Endothelial cell of umbilical vein (primary cell): ENCODE data around the gene IGSF9. TPM values are rescaled to one million over a fixed set of nuclear protein-coding genes. Genes with fewer than 3 reads are reported as not detected.

Experiments used
- BruUV-seq: library from RNA; stranded (reverse); fragments of 400-500 nt; replicated peaks from 2 replicates; lab custom pipeline; 2021; lab: Mats Ljungman, UMichigan
- CTCF ChIA-PET: fragments of 300-600, 350-600 bp; sonication (Branson Sonifier 250); formaldehyde crosslinking; loops from one replicate; lab custom pipeline; 2021; ENCODE audit warnings: antibody characterized with exemption, inconsistent platforms; lab: Charles Lee
- POLR2A ChIA-PET: fragments of 300-600, 350-600 bp; sonication (Branson Sonifier 250); formaldehyde crosslinking; loops from one replicate; lab custom pipeline; 2021; ENCODE audit warnings: antibody characterized with exemption, inconsistent platforms; lab: Charles Lee
- DNase-seq: peaks from one replicate; pipeline ENCODE4 v3.0.0-alpha.2; 2011; ENCODE audit warnings: low read depth, low spot score
- FAIRE-seq: peaks from 2 replicates; lab custom pipeline; 2011; peaks lifted over from hg19 to GRCh38; lab: Jason Lieb, UNC
- H2AFZ ChIP-seq: 2 replicates; pipeline ENCODE4 v1.6.0; 2012; ENCODE audit warnings: low read depth, low read length, control low read depth, inconsistent platforms
- H3K27ac ChIP-seq: 2 replicates; pipeline ENCODE4 v1.5.1; 2011; ENCODE audit warnings: low read depth, mild to moderate bottlenecking, control low read depth, low read length, moderate library complexity; ENCODE audit not compliant: insufficient read depth
- H3K27me3 ChIP-seq, 2 experiments: 2 replicates each; pipeline versions ENCODE4 v1.6.0 to v1.6.1; 2011; ENCODE audit warnings: low read length in 2 of 2, mixed read lengths in 1 of 2; ENCODE audit not compliant: control insufficient read depth in 2 of 2, insufficient read depth in 2 of 2
- H3K36me3 ChIP-seq, 2 experiments: 2 replicates in 1 of 2; 3 replicates in 1 of 2; pipeline ENCODE4 v1.5.1; 2011; ENCODE audit warnings: low read length in 2 of 2, mild to moderate bottlenecking in 1 of 2, moderate library complexity in 1 of 2; ENCODE audit not compliant: control insufficient read depth in 2 of 2, insufficient read depth in 2 of 2; ENCODE audit errors: extremely low read depth in 1 of 2
- H3K4me1 ChIP-seq: 3 replicates; pipeline ENCODE4 v1.5.1; 2011; ENCODE audit warnings: mild to moderate bottlenecking, low read length; ENCODE audit not compliant: control insufficient read depth, insufficient read depth; ENCODE audit errors: extremely low read depth
- H3K4me2 ChIP-seq: 2 replicates; pipeline ENCODE4 v1.6.1; 2011; ENCODE audit warnings: low read length, control low read depth, mixed read lengths; ENCODE audit not compliant: insufficient read depth
- H3K4me3 ChIP-seq, 3 experiments: fragments of 200-600 bp in 1 of 3; sonication (generic), shearing (Covaris generic) in 1 of 3; replicated peaks in 1 of 3; 2 replicates each; pipeline ENCODE4 v1.5.1; 2011 to 2016; ENCODE audit warnings: control low read depth in 3 of 3, low read length in 3 of 3, mild to moderate bottlenecking in 2 of 3, inconsistent platforms in 1 of 3, low read depth in 1 of 3, moderate library complexity in 1 of 3; ENCODE audit not compliant: insufficient read depth in 1 of 3
- H3K79me2 ChIP-seq: 2 replicates; pipeline ENCODE4 v1.6.0; 2012; ENCODE audit warnings: low read length, inconsistent platforms; ENCODE audit not compliant: control insufficient read depth, insufficient read depth
- H3K9ac ChIP-seq: replicated peaks from 2 replicates; pipeline ENCODE3; 2011; ENCODE audit warnings: low read length, control low read depth; ENCODE audit not compliant: insufficient read depth; ENCODE audit errors: extremely low read depth
- H3K9me1 ChIP-seq: replicated peaks from 3 replicates; pipeline ENCODE4 v1.6.0; 2011; ENCODE audit warnings: mild to moderate bottlenecking, low read length; ENCODE audit not compliant: control insufficient read depth, insufficient read depth; ENCODE audit errors: extremely low read depth
- H3K9me3 ChIP-seq: replicated peaks from 2 replicates; pipeline ENCODE4 v1.5.1; 2012; ENCODE audit warnings: low read length, inconsistent platforms; ENCODE audit not compliant: control insufficient read depth, insufficient read depth
- H4K20me1 ChIP-seq: replicated peaks from 2 replicates; pipeline ENCODE3; 2011; ENCODE audit warnings: mild to moderate bottlenecking, low read length; ENCODE audit not compliant: control insufficient read depth, insufficient read depth; ENCODE audit errors: extremely low read depth
- CTCF ChIP-seq, 2 donors: IDR thresholded peaks; 1 replicate in 1 of 2; 2 replicates in 1 of 2; pipeline ENCODE4 v1.5.1; 2011; ENCODE audit warnings: low read length in 2 of 2, mild to moderate bottlenecking in 2 of 2, moderate library complexity in 2 of 2, control low read depth in 1 of 2, inconsistent platforms in 1 of 2, low read depth in 1 of 2; ENCODE audit not compliant: insufficient read depth in 1 of 2; ENCODE audit errors: extremely low read depth in 1 of 2
- EZH2 ChIP-seq: IDR thresholded peaks from 2 replicates; pipeline ENCODE4 v1.6.1; 2012; ENCODE audit warnings: borderline replicate concordance, low read depth, mild to moderate bottlenecking, moderate library complexity, low read length, inconsistent platforms; ENCODE audit not compliant: severe bottlenecking
- GATA2 ChIP-seq: IDR thresholded peaks from 2 replicates; pipeline ENCODE4 v1.7.0; 2011; ENCODE audit warnings: low read depth, mild to moderate bottlenecking, moderate library complexity, mixed read lengths, low read length; ENCODE audit not compliant: insufficient read length, insufficient read depth
- JUN ChIP-seq: IDR thresholded peaks from 2 replicates; pipeline ENCODE4 v1.6.1; 2011; ENCODE audit warnings: borderline replicate concordance, low read depth; ENCODE audit not compliant: insufficient read length, insufficient read depth
- MYC ChIP-seq: IDR thresholded peaks from one replicate; pipeline ENCODE4 v1.6.1; 2011; ENCODE audit warnings: mild to moderate bottlenecking, low read depth, low read length
- POLR2A ChIP-seq: IDR thresholded peaks from 2 replicates; pipeline ENCODE4 v1.6.1; 2012; ENCODE audit warnings: low read depth, mild to moderate bottlenecking, control low read depth, low read length
- POLR2AphosphoS5 ChIP-seq: IDR thresholded peaks from 2 replicates; pipeline ENCODE4 v1.6.1; 2012; ENCODE audit warnings: low read depth, mild to moderate bottlenecking, control low read depth, low read length, moderate library complexity; ENCODE audit not compliant: insufficient read depth
- dilution Hi-C: fragments of 300-500 bp; cut with MboI; formaldehyde crosslinking; loops from one replicate; pipeline ENCODE4 v1.15.0; 2019; ENCODE audit warnings: low sequenced_read_pairs; ENCODE audit not compliant: extremely low pct_ligation_motif_present
- intact Hi-C: fragments of 100-400 bp; cut with micrococcal nuclease; formaldehyde crosslinking; loops from one replicate; pipeline ENCODE4 v1.10.0; 2022
- polyA plus RNA-seq, 4 experiments: library from polyadenylated mRNA; depleted of rRNA in 3 of 4; stranded (reverse) in 3 of 4; unstranded in 1 of 4; fragments of >200 nt; gene quantifications; 2 replicates each; pipeline versions ENCODE4 v1.2.1 to v1.2.3, GENCODE V29; 2011 to 2012; ENCODE audit warnings: missing spikeins in 1 of 4
- total RNA-seq: library from RNA; stranded (reverse); gene quantifications from 2 replicates; pipeline ENCODE4 v1.2.3, GENCODE V29; 2021
- TF ChIP-seq, protein P1 (sequence below): IDR thresholded peaks from 2 replicates; pipeline ENCODE4 v1.6.1; 2011; ENCODE audit not compliant: insufficient read depth, insufficient read length

The IGSF9 gene
- total and polyA plus RNA-seq, 2 donors (not counting 3 experiments of a cell fraction or from before 2014, with no cell fraction given): 0.15 TPM

DNA sequence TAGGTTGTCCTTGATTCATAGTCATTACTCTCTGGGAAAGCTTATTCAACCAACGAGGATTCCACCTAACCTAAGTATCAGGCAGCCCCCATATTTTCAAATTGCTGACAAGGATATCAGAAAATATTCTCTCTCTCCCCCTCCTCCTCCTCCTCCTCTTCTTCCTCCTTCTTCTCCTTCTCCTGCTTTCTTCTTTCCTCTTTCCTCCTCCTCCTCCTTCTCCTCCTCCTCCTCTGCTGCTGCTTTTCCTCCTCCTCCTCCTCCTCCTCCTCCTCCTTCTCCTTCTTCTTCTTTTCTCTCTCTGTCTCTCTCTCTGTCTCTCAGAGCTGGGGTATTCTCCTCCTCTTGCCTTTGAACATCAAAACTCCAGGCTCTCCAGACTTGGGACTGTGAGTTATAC is 2.5 kb upstream of the IGSF9 start:
- ChIA-PET POLR2A (no interaction called here), CTCF (interaction anchor here (1.3 kb wide), 1 partner anchor 60 kb away, joined by 5 read pairs; no protein-coding TSS in a partner anchor)
- intact Hi-C loops (no loop called here), dilution Hi-C loops (no loop called here)
- BruUV-seq: no TSS peak
- Histone ChIP-seq H3K4me2 (no peak overlapping the region), H3K36me3 (no peaks in the 10 kb centered on the region), H3K27me3 (peaks cover 34 to 47% of the 10 kb centered on the region in 2 experiments), H3K79me2 (no peaks in the 10 kb centered on the region), H3K4me1 (peaks cover 5% of the 10 kb centered on the region), H3K9me3 (no peaks in the 10 kb centered on the region), H3K9ac (no peak overlapping the region), H3K27ac (no peak overlapping the region), H3K4me3 (no peak overlapping the region), H3K9me1 (no peaks in the 10 kb centered on the region), H2AFZ (no peak overlapping the region), H4K20me1 (no peaks in the 10 kb centered on the region)
- DNase-seq: no peak
- no peak for FAIRE-seq
- no peak for TF ChIP-seq JUN
- TF ChIP-seq POLR2A: no peak
- TF ChIP-seq POLR2AphosphoS5: no peak
- no peak for TF ChIP-seq GATA2
- TF ChIP-seq, protein P1, sequence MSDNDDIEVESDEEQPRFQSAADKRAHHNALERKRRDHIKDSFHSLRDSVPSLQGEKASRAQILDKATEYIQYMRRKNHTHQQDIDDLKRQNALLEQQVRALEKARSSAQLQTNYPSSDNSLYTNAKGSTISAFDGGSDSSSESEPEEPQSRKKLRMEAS: no peak
- TF ChIP-seq MYC: no peak

DNA sequence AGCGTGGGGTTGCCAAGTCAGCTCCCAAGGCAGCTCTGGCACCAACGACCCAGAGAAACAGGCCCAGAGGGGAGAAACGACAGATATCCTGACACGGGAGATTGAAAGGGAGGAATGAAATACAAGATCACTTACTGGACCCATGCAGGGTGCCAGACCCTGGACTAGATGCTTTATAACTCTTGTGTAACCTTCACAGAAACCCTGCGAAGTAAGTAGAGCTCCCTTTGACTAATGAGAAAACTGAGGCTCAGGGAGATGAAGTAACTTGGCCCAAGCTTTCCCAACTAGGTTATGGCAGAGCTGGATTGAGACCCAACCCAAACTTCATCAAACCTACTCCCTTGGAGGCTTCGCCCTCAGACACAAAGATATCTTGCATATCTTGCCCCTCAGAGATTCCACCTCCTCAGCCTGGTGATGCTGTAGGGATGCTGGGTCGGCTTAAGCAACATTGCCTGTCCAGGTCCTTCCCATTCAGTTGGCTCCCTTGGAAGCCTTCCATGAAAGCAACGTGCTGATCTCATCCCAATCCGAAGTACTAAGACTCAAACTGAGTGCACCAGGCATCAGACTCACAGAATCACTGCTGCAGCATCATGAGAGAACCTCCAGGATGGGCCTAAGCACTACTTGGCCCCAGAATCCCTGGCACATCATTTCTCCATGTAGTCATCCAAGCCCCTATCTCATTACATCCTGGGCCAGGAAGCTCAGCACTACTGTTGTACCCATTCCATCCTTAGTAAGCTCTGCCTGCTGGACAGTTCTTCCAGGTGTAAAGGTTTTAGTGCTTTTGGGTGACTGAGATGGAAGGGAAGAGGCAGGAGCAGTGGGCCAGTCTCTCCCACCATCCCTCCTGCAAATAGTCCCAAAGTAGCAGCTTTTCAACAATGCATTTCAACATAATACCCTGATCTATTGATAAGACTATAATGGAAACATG is 1.1 kb upstream of the IGSF9 start:
- CTCF ChIA-PET: interaction anchor here (0.7 to 2.2 kb wide), 15 partner anchors 10 to 814 kb away, joined by 3 to 12 read pairs (median 4); partner anchors contain the start of genes CFAP45, DUSP23 and TAGLN2
- H3K9me3 ChIP-seq: no peaks in the 10 kb centered on the region
- H3K27ac ChIP-seq: no peak overlapping the region
- DNase-seq (no peak), FAIRE-seq (no peak)
- dilution Hi-C loops (no loop called here), intact Hi-C loops (no loop called here)
- H3K4me2 ChIP-seq: no peak overlapping the region
- H3K9ac ChIP-seq: no peak overlapping the region
- no peaks in the 10 kb centered on the region for H3K36me3 ChIP-seq
- no peaks in the 10 kb centered on the region for H3K79me2 ChIP-seq
- no peaks in the 10 kb centered on the region for H4K20me1 ChIP-seq
- H3K4me3 ChIP-seq: no peak overlapping the region
- H3K27me3 ChIP-seq: peaks cover 28 to 38% of the 10 kb centered on the region in 2 experiments
- BruUV-seq: no TSS peak
- H3K4me1 ChIP-seq: peaks cover 5% of the 10 kb centered on the region
- POLR2A ChIA-PET: interaction anchor here (0.8 kb wide), 1 partner anchor 23 kb away, joined by 4 read pairs; no protein-coding TSS in a partner anchor
- H3K9me1 ChIP-seq: no peaks in the 10 kb centered on the region
- no peak overlapping the region for H2AFZ ChIP-seq
- TF ChIP-seq GATA2 (no peak), EZH2 (no peak), MYC (no peak), CTCF (IDR thresholded peaks at IDR 0.05; ENCODE audit: extremely low read depth in 1 of 2, insufficient read depth in 1 of 2, low read depth in 1 of 2, low read length in 2 of 2) (no peak), JUN (no peak)
